Measurements from ENCODE around the gene NKG7.

- TF ChIP-seq, protein P1, sequence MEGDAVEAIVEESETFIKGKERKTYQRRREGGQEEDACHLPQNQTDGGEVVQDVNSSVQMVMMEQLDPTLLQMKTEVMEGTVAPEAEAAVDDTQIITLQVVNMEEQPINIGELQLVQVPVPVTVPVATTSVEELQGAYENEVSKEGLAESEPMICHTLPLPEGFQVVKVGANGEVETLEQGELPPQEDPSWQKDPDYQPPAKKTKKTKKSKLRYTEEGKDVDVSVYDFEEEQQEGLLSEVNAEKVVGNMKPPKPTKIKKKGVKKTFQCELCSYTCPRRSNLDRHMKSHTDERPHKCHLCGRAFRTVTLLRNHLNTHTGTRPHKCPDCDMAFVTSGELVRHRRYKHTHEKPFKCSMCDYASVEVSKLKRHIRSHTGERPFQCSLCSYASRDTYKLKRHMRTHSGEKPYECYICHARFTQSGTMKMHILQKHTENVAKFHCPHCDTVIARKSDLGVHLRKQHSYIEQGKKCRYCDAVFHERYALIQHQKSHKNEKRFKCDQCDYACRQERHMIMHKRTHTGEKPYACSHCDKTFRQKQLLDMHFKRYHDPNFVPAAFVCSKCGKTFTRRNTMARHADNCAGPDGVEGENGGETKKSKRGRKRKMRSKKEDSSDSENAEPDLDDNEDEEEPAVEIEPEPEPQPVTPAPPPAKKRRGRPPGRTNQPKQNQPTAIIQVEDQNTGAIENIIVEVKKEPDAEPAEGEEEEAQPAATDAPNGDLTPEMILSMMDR (IDR thresholded peaks at IDR 0.05): no peak
- TF ChIP-seq POLR2A (IDR thresholded peaks at IDR 0.05): no peak
- TF ChIP-seq POLR2AphosphoS5 (IDR thresholded peaks at IDR 0.05): no peak
- TF ChIP-seq EP300 (IDR thresholded peaks at IDR 0.05): no peak
Observed at GRCh38 chr19:51357952-51358351, 14.5 kb downstream of the NKG7 start.

All from suprapubic skin (tissue), 4 donors.